ENCODE data around the gene PEX11B. TPM values are rescaled to one million over a fixed set of nuclear protein-coding genes. Genes with fewer than 3 reads are reported as not detected.

PEX11B gene
- total RNA-seq, 1 experiment from 2014 or later = 36.2 TPM

DNA sequence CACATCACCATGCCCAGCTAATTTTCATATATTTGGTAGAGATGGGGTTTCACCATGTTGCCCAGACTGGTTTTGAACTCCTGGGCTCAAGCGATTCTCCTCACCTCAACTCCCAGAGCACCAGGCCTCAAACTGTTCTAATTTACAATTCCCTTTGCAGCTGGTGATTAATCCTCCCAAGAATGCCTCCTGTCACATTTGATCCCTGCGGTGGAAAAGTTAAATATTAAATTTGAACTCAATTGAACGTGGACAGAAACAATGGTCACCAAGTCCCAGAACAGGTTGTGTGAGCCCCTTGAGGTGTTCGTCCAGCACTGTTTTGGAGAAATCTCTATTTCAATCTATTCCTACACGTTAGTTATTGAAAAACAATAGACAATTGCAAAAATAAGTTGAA lies 30.9 kb downstream of the PEX11B start:
- intact Hi-C loops (cut with micrococcal nuclease) = no loop called here
- H3K4me1 Mint-ChIP-seq (ENCODE audit: insufficient read depth, unreplicated experiment) = peaks cover 33% of the 10 kb centered on the region
- ChIA-PET POLR2A (interaction anchor here (0.8 to 1.6 kb wide), 3 partner anchors 28 to 77 kb away, joined by 3 to 5 read pairs (median 3); partner anchors contain the start of genes ANKRD34A, PIAS3, POLR3GL and RBM8A), CTCF (interaction anchor here (1.0 to 21.0 kb wide), 3 partner anchors 23 to 89 kb away, joined by 3 to 617 read pairs (median 4); partner anchors contain the start of genes ITGA10 and NUDT17)
- H3K27ac Mint-ChIP-seq (ENCODE audit: low read depth, unreplicated experiment) = no peak overlapping the region
- peaks cover 10% of the 10 kb centered on the region for H3K36me3 Mint-ChIP-seq (ENCODE audit: insufficient read depth, unreplicated experiment)
- H3K27me3 Mint-ChIP-seq (ENCODE audit: insufficient read depth, unreplicated experiment) = peaks cover 12% of the 10 kb centered on the region
- no TSS peak for BruUV-seq (replicated peaks)
- H3K9me3 Mint-ChIP-seq (ENCODE audit: unreplicated experiment) = no peaks in the 10 kb centered on the region
- no peak for DNase-seq (ENCODE audit: unreplicated experiment)
- H3K4me3 Mint-ChIP-seq (ENCODE audit: unreplicated experiment) = peak overlapping the region; percentile 81
- no peak for TF ChIP-seq CTCF (IDR thresholded peaks at IDR 0.05; ENCODE audit: unreplicated experiment)

DNA sequence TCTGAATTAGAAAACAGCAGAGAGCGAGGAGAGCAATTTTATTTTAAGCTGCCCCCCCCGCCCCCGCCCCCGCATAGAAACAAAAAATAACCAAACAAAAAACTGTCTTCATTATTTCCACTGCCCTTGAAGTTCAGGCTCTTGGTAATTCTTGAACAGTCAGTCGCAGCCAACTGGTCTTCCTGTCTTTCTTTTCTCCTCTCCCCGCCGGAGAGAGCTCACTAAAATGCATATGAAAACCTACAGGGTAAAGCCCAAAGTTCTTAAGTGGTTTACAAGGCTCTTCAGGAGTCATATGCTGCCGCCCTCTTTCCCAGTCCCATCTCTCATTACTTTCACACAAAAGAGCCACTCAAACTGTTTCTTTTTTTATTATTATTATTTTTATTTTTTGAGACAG lies 31.7 kb downstream of the PEX11B start:
- BruUV-seq (replicated peaks) = no TSS peak
- Mint-ChIP-seq H3K4me3 (ENCODE audit: unreplicated experiment) (peak overlapping the region; percentile 81), H3K36me3 (ENCODE audit: insufficient read depth, unreplicated experiment) (peaks cover 10% of the 10 kb centered on the region), H3K9me3 (ENCODE audit: unreplicated experiment) (no peaks in the 10 kb centered on the region), H3K4me1 (ENCODE audit: insufficient read depth, unreplicated experiment) (peaks cover 26% of the 10 kb centered on the region), H3K27ac (ENCODE audit: low read depth, unreplicated experiment) (no peak overlapping the region), H3K27me3 (ENCODE audit: insufficient read depth, unreplicated experiment) (peaks cover 12% of the 10 kb centered on the region)
- DNase-seq (ENCODE audit: unreplicated experiment) = no peak
- CTCF ChIA-PET = interaction anchor here (1.8 to 21.0 kb wide), 2 partner anchors 24 to 41 kb away, joined by 4 to 617 read pairs; partner anchors contain the start of genes ITGA10 and NUDT17
- POLR2A ChIA-PET = no interaction called here
- intact Hi-C loops (cut with micrococcal nuclease) = loop anchor here (1.0 kb wide), 1 partner anchor 28 kb away; the partner anchor contains the start of gene PIAS3
- no peak for TF ChIP-seq CTCF (IDR thresholded peaks at IDR 0.05; ENCODE audit: unreplicated experiment)

DNA sequence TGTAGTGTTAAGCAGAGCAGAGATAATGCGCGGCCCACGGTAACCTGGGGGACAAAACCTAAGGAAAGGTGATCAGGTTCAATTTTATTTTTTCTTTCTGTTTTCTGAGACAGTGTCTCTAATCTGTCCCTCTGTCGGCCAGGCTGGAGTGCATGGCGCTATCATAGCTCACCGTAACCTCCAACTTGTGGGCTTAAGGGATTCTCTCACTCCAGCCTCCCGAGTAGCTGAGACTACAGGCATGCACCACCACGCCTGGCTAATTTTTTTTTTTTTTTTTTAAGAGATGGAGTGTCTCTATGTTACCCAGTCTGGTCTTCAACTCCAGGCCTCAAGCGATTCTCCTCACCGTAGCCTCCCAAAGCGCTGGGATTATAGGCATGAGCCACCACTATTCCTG lies 32.1 kb downstream of the PEX11B start:
- peaks cover 10% of the 10 kb centered on the region for H3K36me3 Mint-ChIP-seq (ENCODE audit: insufficient read depth, unreplicated experiment)
- TF ChIP-seq CTCF (IDR thresholded peaks at IDR 0.05; ENCODE audit: unreplicated experiment) = no peak
- peaks cover 24% of the 10 kb centered on the region for H3K4me1 Mint-ChIP-seq (ENCODE audit: insufficient read depth, unreplicated experiment)
- intact Hi-C loops (cut with micrococcal nuclease) = loop anchor here (1.0 kb wide), 1 partner anchor 27 kb away; the partner anchor contains the start of gene PIAS3
- peak overlapping the region; percentile 81 for H3K4me3 Mint-ChIP-seq (ENCODE audit: unreplicated experiment)
- POLR2A ChIA-PET = interaction anchor here (1.1 to 1.8 kb wide), 2 partner anchors 25 to 28 kb away, joined by 4 to 30 read pairs; partner anchors contain the start of gene PIAS3
- H3K27me3 Mint-ChIP-seq (ENCODE audit: insufficient read depth, unreplicated experiment) = peaks cover 12% of the 10 kb centered on the region
- BruUV-seq (replicated peaks) = no TSS peak
- no peak for DNase-seq (ENCODE audit: unreplicated experiment)
- CTCF ChIA-PET = interaction anchor here (0.6 to 21.0 kb wide), 3 partner anchors 24 to 55 kb away, joined by 3 to 617 read pairs (median 7); partner anchors contain the start of genes ITGA10 and NUDT17
- H3K9me3 Mint-ChIP-seq (ENCODE audit: unreplicated experiment) = no peaks in the 10 kb centered on the region
- H3K27ac Mint-ChIP-seq (ENCODE audit: low read depth, unreplicated experiment) = no peak overlapping the region

DNA sequence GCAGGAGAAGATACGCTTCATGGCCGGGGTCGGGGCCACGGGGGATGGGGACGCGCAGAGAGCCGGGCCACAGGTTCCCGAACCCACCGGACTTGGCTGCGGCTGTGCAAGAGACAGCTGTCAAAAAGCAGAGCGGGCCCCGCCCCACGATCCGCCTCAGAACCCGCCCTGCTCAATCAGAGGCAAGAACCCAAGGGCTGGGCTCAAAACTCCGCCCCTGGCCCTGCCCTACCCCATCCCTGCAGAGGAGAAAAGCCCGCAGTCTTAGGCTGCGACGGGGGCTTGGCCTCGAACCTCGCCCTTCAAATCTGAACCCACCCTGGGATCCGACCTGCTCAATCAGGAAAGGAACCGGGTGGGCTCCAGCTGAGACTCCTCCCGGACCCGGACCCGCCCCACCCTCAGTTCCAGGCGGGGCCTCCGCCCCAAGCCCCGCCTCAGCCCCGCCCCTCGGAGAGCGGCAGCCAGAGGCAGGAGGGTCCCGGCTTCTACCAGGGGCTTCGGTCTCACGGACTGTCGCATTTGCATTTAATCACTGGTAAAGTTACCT lies 32.7 kb downstream of the PEX11B start, which contains the start of gene ANKRD35:
ANKRD35 (minus strand) TSS at position 129 of the 550 bp plus-strand sequence; CDS start at position 21, 108 bp downstream.
- TF ChIP-seq CTCF (IDR thresholded peaks at IDR 0.05; ENCODE audit: unreplicated experiment) = no peak
- Mint-ChIP-seq H3K27ac (ENCODE audit: low read depth, unreplicated experiment) (no peak within 1 kb of the TSS), H3K9me3 (ENCODE audit: unreplicated experiment) (no peaks in the 10 kb centered on the region), H3K36me3 (ENCODE audit: insufficient read depth, unreplicated experiment) (peaks cover 10% of the 10 kb centered on the region), H3K27me3 (ENCODE audit: insufficient read depth, unreplicated experiment) (peaks cover 12% of the 10 kb centered on the region), H3K4me1 (ENCODE audit: insufficient read depth, unreplicated experiment) (peaks cover 19% of the 10 kb centered on the region), H3K4me3 (ENCODE audit: unreplicated experiment) (peak within 1 kb of the TSS; percentile 81)
- DNase-seq (ENCODE audit: unreplicated experiment) = peak; percentile 87
- CTCF ChIA-PET = interaction anchor here (0.6 to 21.0 kb wide), 6 partner anchors 16 to 60 kb away, joined by 3 to 617 read pairs (median 4); partner anchors contain the start of genes ITGA10 and NUDT17
- intact Hi-C loops (cut with micrococcal nuclease) = loop anchor here (1.0 kb wide), 1 partner anchor 27 kb away; the partner anchor contains the start of gene PIAS3
- POLR2A ChIA-PET = interaction anchor here (0.7 to 1.8 kb wide), 13 partner anchors 13 to 120 kb away, joined by 3 to 30 read pairs (median 4); partner anchors contain the start of genes ANKRD34A, LIX1L, PEX11B and PIAS3
- BruUV-seq (replicated peaks) = no TSS peak
